CD4-positive, alpha-beta T cell treated with Interleukin-17A for 1 hour (primary cell): ENCODE measurements around the gene DZIP1L.
"Not testable (repeated sequence)": the region's sequence is repeated elsewhere in the genome, so short reads cannot be mapped to it uniquely, and the experiment has no call there.

Source experiments
- DNase-seq: peaks from one replicate; pipeline ENCODE4 v3.0.0-alpha.2; 2020

Gene DZIP1L

GRCh38 chr3:138112362-138112761 lies 3.0 kb downstream of the DZIP1L start:
- no peak for DNase-seq

GRCh38 chr3:138105598-138105997 lies 9.8 kb downstream of the DZIP1L start:
- no peak for DNase-seq

- no peak for DNase-seq
Observed at GRCh38 chr3:138103466-138103865, 11.9 kb downstream of the DZIP1L start.

DNA sequence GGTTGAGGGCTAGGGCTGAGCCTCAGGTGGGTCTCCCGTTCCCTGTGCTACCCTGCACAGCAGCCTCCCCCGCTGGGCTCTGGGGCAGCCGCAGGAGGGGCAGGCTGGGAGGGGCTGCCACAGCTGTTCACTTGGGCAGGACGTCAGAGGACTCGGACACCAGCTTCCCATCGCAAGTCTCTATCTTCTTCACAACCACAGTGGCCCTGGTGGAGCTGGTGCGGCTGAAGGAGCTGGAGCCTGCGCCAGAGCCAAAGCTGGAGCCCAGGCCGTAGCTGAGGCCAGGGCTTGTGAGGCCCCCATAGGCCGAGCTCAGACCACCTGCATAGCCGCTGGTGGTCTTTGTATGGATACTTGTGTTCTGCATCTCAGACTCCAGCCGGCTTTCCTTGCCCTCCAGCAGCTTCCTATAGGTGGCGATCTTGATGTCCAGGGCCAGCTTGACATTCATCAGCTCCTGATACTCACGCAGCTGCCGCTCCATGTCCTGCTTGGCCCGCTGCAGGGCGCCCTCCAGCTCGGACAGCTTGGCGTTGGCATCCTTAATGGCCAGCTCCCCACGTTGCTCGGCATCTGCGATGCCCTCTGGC lies 14.0 kb downstream of the DZIP1L start:
- DNase-seq, result not testable (repeated sequence)

DNA sequence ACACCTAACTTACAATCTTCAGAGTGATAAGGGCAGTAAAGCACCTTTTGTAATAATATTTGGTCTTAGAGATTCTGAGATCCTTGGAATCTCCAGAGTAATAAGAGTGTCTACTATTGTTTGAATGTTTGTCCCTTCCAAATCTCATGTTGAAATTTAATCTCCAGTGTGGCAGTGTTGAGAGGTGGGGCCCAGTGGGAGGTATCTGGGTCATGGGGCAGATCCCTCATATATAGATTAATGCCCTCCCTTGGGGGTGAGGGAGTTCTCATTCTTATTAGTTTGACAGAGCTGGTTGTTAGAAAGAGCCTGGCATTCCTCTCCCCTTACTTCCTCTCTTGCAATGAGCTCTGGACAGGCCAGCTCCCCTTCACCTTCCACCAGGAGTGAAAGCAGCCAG lies 16.0 kb downstream of the DZIP1L start:
- no peak for DNase-seq

DNA sequence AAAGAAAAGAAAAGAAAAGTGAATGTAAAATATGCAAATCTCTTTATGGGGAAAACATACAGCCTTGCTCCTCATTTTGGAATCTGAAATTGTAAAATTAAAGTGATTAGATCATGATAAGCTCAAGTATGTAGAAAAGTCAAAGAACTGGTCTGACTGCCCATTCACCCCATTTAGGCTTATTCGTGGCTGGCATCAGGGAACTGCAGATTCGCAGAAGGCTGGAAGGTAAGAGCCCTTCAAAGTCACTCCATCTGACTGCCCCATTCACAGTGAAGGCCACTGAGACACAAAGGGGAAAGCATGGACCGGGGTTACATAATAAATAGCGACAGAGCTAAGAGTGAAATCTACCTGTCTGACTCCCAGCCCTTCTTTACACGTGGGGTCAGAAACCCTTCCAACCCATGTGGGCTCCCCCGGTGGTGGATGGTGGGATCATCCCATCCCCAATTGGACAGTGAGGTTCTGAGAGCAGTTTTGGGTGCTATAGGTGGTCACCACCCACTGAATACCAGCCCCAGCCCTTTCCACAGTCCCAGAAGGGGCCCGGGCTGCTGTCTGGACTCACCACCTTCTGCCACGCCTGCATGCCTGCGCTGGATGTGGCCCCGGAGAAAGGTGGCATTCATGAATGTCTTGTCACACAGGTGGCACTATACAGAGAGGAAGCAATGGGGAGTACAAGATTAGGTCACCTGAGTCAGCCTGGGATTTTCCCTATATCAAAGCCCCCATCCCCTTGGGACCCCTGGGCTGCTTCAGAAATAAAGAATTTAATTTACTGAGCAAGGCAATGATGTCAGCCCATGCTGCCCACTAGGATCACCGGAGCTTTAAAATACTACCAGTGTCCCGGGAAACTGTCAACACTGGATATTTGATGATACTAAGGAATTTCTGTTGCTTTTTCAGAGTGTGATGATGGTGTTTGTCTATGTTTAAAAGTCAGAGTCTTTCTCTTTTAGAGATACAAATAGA lies 17.9 kb downstream of the DZIP1L start:
- no peak for DNase-seq

DNA sequence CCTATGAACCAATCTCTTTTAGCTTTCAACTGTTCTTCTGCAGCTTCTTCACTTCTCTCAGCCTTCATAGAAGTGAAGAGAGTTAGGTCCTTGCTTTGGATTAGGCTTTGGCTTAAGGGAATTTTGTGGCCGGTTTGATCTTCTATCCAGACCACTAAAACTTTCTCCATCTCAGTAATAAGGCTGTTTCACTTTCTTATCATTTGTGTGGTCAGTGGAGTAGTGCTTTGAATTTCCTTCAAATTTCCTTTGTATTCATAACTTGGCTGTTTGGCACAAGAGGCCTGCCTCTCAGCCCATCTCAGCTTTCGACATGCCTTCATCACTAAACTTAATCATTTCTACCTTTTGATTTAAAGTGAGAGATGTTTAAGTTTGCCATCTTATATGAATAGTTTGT lies 21.7 kb downstream of the DZIP1L start:
- DNase-seq, result no peak

GRCh38 chr3:138092023-138092422 lies 23.4 kb downstream of the DZIP1L start:
- DNase-seq, result no peak

DNA sequence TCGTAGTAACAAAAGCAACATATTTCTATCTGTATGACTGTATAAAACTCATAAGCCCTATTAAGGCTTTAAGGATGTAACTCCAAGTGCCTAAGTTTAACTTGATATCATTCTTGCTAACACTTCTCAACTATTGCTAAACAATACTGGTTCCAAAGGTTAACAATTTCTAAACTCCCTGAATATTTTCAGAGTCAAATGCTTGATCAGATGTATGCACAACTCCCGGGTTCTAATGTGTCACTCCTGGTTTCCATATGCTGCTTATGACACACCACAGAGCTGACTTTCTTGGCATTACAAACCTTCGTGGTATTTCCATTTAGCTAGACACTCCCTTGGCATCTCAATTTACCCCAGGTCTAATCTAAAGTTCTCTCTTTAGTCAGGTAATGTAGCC lies 26.3 kb downstream of the DZIP1L start:
- no peak for DNase-seq

GRCh38 chr3:138085745-138086144 lies 29.7 kb downstream of the DZIP1L start:
- DNase-seq, result not testable (repeated sequence)

DNA sequence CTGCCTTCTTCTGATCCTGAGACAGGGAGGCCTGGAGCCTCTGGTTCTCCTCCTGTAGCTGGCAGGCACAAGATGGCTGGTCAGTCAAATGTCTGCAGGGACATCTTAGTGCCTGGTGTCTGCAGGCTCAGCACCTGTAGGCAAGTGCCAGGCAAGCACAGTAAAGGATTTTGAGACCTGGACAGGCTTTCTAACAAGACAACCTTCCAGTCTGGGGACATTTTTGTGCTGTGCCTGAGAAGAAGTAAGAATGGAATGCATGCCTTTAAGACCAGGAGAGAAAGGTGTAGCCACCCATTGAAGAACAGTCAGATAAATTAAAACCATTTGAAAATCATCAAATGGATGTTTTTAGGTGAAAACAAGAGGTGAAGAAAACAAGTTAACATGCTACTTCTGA lies 31.2 kb downstream of the DZIP1L start:
- no peak for DNase-seq

DNA sequence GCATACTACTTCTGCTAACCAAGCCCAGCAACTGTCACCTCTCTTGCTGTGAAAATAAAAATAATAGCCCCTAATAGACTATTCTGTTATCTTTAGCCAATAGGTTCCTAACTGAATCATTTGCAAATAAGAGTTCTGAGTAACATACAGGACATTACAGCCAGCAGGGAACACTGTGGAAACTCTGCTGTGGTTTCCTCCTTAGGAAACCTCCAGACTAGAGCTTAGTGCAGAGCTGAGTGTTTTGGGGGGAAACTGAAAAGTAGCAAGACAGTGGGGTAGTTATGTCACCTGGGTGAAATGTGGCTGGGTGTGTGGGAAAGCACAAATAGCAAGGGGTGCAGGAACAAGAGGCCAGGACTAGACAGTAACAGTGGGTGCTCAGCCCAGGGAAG lies 32.4 kb downstream of the DZIP1L start:
- no peak for DNase-seq

DNA sequence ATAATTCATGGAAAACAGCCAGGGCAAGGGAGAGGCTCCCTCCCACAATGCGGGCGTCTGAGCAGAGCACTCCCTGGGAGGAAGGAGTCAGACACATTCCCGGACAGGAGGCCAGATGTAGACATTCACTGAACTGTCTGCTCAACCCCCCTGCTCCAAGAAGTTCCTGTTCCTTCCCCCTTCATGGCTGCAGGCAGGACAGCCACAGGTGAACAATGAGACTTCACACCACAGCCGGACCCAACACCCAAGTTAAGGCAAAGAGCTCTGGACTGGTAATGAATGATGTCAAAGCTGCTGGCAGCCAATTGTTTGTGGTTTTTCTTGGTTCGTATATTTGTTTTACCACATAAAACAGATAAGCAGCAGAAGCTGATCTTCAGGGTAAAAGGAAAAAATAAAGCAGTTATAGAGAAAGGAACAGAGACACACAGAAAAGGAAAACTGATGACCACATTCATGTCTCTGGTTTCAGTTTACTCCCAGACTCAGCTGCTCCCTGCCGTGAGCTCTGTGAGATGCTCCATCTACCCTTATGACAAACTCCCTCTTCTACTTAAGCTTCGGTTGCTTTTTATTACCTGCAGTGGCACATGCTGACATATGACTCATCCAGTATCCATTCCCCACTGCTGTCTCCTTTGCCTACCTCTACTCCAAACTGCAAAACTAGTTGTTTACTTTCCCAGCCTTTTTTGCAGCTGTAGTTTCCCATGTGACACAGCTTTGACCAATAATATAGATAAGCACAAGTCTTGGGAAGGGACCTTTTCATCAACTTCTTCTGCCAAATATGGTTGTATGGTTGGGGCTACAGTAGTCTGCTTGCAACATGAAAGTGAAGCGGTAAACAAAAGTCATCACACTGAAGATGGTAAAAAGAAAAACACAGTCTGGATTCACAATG lies 33.1 kb downstream of the DZIP1L start:
- peak; percentile 5 for DNase-seq

GRCh38 chr3:138081371-138082084 lies 33.9 kb downstream of the DZIP1L start:
- DNase-seq, result no peak

DNA sequence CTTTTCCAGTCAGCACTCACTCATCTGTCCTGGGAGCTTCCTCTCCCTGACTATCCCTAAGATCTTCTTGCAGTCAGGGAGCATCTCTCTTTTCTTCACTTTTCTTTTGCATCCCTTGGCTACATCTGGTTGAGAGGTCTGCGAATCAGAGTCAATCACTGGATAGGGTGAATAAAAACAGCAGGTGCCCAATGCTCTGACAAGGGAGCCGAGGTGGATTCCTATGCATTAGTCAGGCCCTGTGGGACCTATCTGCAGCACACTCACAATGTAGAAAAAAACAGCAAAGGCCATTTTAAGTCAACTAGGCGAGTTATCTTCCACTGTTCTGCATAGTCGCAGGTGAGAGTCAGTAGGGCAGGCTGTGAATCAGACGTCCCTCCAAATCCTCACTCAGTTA lies 35.5 kb downstream of the DZIP1L start:
- no peak for DNase-seq

- no peak for DNase-seq
Observed at GRCh38 chr3:138078901-138079344, 36.5 kb downstream of the DZIP1L start.

DNA sequence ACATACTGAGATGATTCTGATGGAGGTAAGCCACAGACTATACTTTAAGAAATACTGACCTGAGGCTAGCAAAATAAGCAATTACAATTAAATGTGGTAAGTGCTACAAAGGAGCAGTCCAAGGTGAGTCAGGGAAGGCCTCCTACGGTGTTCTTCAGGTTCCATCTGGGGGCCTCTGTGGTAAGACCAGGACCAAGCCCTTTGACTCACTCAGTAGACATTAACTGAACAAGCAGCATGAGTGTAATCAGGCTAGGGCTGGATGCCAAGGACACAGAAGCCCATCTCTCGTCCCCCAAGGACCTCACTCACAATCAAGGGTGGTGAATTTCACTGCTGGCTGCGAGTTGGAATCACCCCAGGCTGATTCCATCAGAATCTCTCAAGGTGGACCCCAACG lies 37.3 kb downstream of the DZIP1L start:
- DNase-seq, result no peak

GRCh38 chr3:138072796-138073195 lies 42.6 kb downstream of the DZIP1L start:
- no peak for DNase-seq

GRCh38 chr3:138070006-138070405 lies 45.4 kb downstream of the DZIP1L start:
- no peak for DNase-seq

DNA sequence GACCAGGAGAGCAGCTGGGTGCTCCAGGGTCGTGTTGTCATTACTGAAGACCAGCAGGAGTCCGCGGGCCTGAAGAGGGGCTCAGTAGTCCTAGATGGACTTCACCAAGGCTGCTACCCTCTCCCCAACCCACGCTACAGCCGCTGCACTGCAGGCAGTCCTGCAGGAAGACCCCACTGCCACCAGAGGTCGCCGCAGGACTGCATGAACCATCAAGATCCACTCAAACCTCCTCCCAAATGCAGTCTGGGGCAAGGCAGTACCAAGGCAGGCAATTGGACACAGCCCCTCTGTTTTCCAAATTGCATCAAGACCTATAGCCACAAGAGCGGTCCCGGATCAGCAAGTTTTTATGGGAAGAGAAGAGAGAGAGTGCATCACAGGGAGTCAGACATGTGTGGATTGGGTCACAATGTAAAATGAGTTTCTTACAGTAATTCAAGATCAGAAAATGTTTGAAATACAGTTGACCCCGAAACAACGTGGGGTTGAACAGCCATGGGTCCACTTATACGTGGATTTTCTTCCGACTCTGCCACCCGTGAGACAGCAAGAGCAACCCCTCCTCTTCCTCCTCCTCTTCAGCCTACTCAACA lies 46.7 kb downstream of the DZIP1L start:
- DNase-seq, result peak; percentile 66

GRCh38 chr3:138068046-138068445 lies 47.4 kb downstream of the DZIP1L start:
- DNase-seq, result no peak

- no peak for DNase-seq
Observed at GRCh38 chr3:138066972-138067371, 48.4 kb downstream of the DZIP1L start.
